BLaER1 treated with 17β-estradiol and CSF1 and Interleukin-3, amounts not matched to agents 10 nM and 100 nM (cell line): ENCODE results near the gene SLX9.

Experiments
- H3K27ac ChIP-seq, 11 experiments: shearing (Covaris generic); formaldehyde crosslinking; 2 replicates each; pipeline ENCODE4 v1.8.1; 2022
- H3K27me3 ChIP-seq, 11 experiments: shearing (Covaris generic); formaldehyde crosslinking; 2 replicates each; pipeline ENCODE4 v1.8.1; 2022
- H3K36me3 ChIP-seq, 11 experiments: shearing (Covaris generic); formaldehyde crosslinking; 2 replicates each; pipeline ENCODE4 v1.8.1; 2022
- H3K4me1 ChIP-seq, 10 experiments: shearing (Covaris generic); formaldehyde crosslinking; 2 replicates each; pipeline ENCODE4 v1.8.1; 2022
- H3K4me2 ChIP-seq, 11 experiments: shearing (Covaris generic); formaldehyde crosslinking; 2 replicates each; pipeline ENCODE4 v1.8.1; 2022
- H3K4me3 ChIP-seq, 10 experiments: shearing (Covaris generic); formaldehyde crosslinking; 2 replicates each; pipeline ENCODE4 v1.8.1; 2022
- H3K9ac ChIP-seq, 11 experiments: shearing (Covaris generic); formaldehyde crosslinking; 2 replicates each; pipeline ENCODE4 v1.8.1; 2022
- H3K9me3 ChIP-seq, 11 experiments: shearing (Covaris generic); formaldehyde crosslinking; replicated peaks in 1 of 11; 2 replicates each; pipeline ENCODE4 v1.8.1; 2022
- H4K20me1 ChIP-seq, 11 experiments: shearing (Covaris generic); formaldehyde crosslinking; 2 replicates each; pipeline ENCODE4 v1.8.1; 2022
- Cebpa-rat ChIP-seq, 11 experiments: shearing (Covaris generic); IDR thresholded peaks; 2 replicates each; pipeline ENCODE4 v1.8.1; 2022

The SLX9 gene

DNA sequence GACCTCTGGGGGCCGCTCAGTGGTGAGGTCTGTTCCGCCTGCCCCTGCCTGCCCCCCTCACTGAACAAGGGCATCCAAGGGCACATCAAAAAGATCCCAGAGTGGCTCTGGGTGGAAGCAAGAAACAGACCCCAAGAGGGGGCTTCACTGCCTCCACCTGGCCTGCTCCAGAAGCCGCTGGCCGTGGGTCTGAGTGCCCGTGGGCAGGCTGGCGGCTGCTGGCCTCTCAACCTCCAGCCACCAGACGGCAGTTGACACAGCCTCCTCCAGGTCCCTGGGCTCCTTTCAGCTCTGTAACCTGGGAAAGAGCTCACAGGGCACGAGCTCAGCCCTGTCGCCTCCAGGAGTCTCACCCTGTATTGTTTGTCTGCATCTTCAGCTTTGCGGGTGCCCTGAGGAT lies 56.3 kb downstream of the SLX9 start:
- TF ChIP-seq Cebpa-rat (IDR thresholded peaks at IDR 0.05), result no peak
- H3K27ac ChIP-seq, result peak overlapping the region in 3 of 11 experiments; percentile 32 to 75 (median 61); a peak in 5 of 22 replicates
- peaks cover 0 to 98% (median 0%) of the 10 kb centered on the region in 11 experiments; a peak in 8 of 22 replicates for H3K27me3 ChIP-seq

DNA sequence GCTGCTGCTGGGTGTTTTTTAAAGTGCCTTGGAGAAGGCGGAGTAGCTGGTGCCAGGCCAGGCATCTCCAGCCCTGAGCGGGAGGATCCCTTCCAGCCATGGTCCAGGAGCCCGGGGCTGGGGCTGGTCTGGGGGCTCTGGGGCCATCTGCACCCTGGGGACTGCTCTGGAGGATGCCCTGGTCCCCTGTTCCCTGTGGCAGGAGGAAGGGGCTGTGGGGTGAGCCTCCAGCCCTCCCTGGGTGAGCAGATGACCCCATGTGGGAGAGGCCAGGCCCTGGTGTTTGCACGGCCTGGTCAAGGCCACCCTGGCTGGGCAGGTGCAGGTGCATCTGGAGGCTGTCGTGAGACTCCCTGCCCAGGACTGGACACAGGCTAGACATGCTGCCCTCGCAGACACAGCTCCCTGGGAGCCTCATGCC lies 56.7 kb downstream of the SLX9 start:
- no peaks in the 10 kb centered on the region for H3K36me3 ChIP-seq
- peak overlapping the region in 4 of 11 experiments; percentile 64 to 80 (median 74); a peak in 6 of 22 replicates for H3K9ac ChIP-seq
- H3K9me3 ChIP-seq, result no peaks in the 10 kb centered on the region
- H3K27ac ChIP-seq, result peak overlapping the region in 3 of 11 experiments; percentile 61 to 79 (median 75); a peak in 2 of 22 replicates
- no peak for TF ChIP-seq Cebpa-rat (IDR thresholded peaks at IDR 0.05)
- peaks cover 0 to 93% (median 6%) of the 10 kb centered on the region in 11 experiments; a peak in 8 of 22 replicates for H4K20me1 ChIP-seq
- H3K27me3 ChIP-seq, result peaks cover 0 to 98% (median 0%) of the 10 kb centered on the region in 11 experiments; a peak in 8 of 22 replicates
- H3K4me3 ChIP-seq, result peak overlapping the region in 2 of 10 experiments; percentile 2 to 10; a peak in 3 of 20 replicates
- peak overlapping the region in 9 of 11 experiments; percentile 86 to 100 (median 92); a peak in 17 of 22 replicates for H3K4me2 ChIP-seq
- H3K4me1 ChIP-seq, result peaks cover 56 to 100% (median 100%) of the 10 kb centered on the region in 10 experiments

More for the DNA sequence above, 56.3 kb downstream of the SLX9 start:
- Histone ChIP-seq H3K4me1 (peaks cover 56 to 100% (median 100%) of the 10 kb centered on the region in 10 experiments), H3K9me3 (no peaks in the 10 kb centered on the region), H3K4me3 (peak overlapping the region in 2 of 10 experiments; percentile 2 to 10; a peak in 2 of 20 replicates), H3K36me3 (no peaks in the 10 kb centered on the region), H4K20me1 (peaks cover 0 to 94% (median 6%) of the 10 kb centered on the region in 11 experiments; a peak in 8 of 22 replicates), H3K4me2 (peak overlapping the region in 9 of 11 experiments; percentile 86 to 100 (median 92); a peak in 17 of 22 replicates), H3K9ac (peak overlapping the region in 4 of 11 experiments; percentile 28 to 80 (median 72); a peak in 7 of 22 replicates)

DNA sequence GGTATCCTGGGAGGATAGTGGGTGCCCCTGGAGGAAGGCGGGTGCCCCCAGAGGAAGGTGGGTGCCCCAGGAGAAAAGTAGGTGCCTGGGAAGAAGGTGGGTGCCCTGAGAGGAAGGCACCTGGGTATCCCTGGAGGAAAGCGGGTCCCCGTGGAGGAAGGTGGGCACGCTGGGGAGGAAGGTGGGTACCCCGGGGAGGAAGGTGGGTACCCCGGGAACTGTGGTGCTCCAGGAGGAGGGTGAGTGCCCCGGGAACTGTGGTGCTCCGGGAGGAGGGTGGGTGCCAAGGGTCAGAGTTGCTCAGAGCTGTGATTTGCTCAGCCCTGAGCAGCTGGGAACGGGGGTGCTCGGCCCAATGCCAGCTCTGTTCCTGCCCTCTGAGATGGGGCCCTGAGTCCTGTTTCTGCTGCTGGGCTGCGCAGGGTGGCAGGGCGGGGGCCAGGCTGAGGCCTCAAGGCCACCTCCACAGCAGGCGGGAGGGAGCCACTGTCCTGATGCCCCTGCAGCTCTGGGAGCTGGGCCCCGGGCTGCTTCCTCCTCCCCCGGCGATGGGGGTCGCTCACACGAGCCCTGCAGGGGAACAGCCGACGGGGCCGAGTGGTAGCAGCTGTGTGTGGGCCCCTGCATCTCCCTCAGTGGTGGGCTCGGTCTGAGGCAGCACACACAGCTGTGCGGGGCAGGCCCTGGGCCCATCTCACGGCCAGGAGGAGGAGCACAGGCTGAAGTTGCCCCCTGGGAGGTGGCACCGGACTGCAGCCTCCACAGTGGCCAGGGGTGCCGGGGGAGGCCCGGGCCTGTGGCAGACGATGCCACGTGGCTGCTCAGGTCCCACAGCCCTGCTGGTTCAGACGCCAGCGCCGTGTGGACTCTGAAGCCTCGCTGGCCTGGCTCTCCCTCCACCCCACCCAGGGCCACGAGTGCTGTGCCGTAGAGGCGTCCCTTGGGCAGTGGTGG lies 57.4 kb downstream of the SLX9 start:
- Histone ChIP-seq H3K9me3 (no peaks in the 10 kb centered on the region), H3K36me3 (no peaks in the 10 kb centered on the region), H3K9ac (peak overlapping the region in 5 of 11 experiments; percentile 11 to 80 (median 69); a peak in 8 of 22 replicates), H3K27me3 (peaks cover 0 to 93% (median 0%) of the 10 kb centered on the region in 11 experiments; a peak in 8 of 22 replicates), H3K4me1 (peaks cover 58 to 96% (median 95%) of the 10 kb centered on the region in 10 experiments), H4K20me1 (peaks cover 0 to 87% (median 6%) of the 10 kb centered on the region in 11 experiments; a peak in 8 of 22 replicates), H3K27ac (peak overlapping the region in 6 of 11 experiments; percentile 18 to 79 (median 70); a peak in 10 of 22 replicates), H3K4me3 (peak overlapping the region in 2 of 10 experiments; percentile 10; a peak in 3 of 20 replicates), H3K4me2 (peak overlapping the region in 10 of 11 experiments; percentile 67 to 100 (median 90); a peak in 20 of 22 replicates)
- no peak for TF ChIP-seq Cebpa-rat (IDR thresholded peaks at IDR 0.05)

DNA sequence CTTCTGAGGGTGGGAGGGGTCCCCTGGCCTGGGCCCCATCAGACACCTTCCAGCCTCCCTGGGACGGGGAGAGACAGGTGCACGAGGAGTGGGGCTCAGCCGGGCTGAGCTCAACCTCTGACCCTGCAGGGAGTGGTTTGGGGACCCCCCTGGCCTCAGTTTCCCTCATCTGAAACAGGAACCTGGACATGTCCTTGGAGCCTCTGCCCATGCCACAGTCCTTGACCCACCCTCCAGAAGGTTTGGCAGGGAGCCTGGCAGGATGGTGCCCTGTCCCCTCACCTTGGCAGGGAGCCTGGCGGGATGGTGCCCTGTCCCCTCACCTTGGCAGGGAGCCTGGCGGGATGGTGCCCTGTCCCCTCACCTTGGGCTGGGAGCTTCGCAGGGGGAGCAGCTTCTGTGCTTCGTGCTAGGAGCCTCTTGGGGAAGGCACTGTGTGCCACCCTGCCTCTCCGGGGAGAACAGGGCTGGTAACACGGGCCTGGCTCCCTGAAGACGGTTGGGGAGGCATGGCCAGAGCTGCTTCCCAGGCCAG lies 58.3 kb downstream of the SLX9 start:
- Histone ChIP-seq H3K36me3 (no peaks in the 10 kb centered on the region; a peak in 1 of 22 replicates), H4K20me1 (peaks cover 0 to 78% (median 6%) of the 10 kb centered on the region in 11 experiments; a peak in 8 of 22 replicates), H3K4me3 (peak overlapping the region in 2 of 10 experiments; percentile 10 to 61; a peak in 4 of 20 replicates), H3K9ac (peak overlapping the region in 5 of 11 experiments; percentile 11 to 80 (median 76); a peak in 7 of 22 replicates), H3K4me1 (peaks cover 58 to 96% (median 95%) of the 10 kb centered on the region in 10 experiments), H3K27ac (peak overlapping the region in 6 of 11 experiments; percentile 18 to 79 (median 77); a peak in 9 of 22 replicates), H3K4me2 (peak overlapping the region; percentile 67 to 100 (median 88)), H3K27me3 (peaks cover 0 to 85% (median 0%) of the 10 kb centered on the region in 11 experiments; a peak in 8 of 22 replicates), H3K9me3 (no peaks in the 10 kb centered on the region)
- no peak for TF ChIP-seq Cebpa-rat (IDR thresholded peaks at IDR 0.05)

DNA sequence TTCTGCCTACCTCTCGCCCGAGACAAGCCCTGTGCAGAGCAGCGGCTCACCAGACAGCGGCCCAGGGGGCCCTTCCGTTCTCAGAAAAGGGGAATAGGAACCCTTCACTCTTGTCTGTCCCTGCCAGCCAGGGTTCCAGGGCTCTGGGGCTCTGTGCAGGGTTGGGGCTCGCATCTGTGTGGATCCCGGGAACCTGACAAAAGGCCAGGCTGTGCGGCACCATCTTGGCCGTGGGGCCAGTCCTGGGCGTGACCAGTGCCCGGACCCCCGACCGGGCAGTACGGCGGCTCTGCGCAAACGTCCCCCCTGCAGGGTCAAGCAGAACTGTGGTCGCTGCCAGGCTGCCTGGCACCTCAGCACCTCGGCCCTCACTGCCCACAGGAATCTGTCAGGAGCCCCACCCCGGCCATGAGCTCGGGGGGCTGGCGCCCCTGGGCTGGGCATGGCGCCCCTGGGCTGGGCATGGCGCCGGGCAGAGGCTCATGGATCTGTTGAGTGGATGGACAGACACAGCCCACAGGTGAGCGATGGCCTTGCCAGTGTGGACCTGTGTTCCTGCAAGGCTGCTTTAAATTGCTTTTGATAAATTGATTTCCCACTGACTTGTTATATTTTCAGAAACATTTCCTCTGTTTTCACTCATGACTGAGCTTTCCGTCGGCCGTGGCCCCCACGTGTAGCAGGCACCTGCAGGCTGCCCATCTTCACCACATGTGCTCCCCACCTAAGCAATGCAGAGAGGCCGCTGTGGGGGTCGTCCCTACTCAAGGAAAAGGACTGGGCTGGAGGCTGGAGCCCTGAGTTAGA lies 59.0 kb downstream of the SLX9 start:
- peaks cover 0 to 3% (median 0%) of the 10 kb centered on the region in 11 experiments; a peak in 3 of 22 replicates for H3K9me3 ChIP-seq
- H4K20me1 ChIP-seq, result peaks cover 0 to 73% (median 6%) of the 10 kb centered on the region in 11 experiments; a peak in 8 of 22 replicates
- peak overlapping the region in 5 of 11 experiments; percentile 24 to 80 (median 76); a peak in 9 of 22 replicates for H3K9ac ChIP-seq
- peak overlapping the region in 5 of 11 experiments; percentile 68 to 79 (median 79); a peak in 8 of 22 replicates for H3K27ac ChIP-seq
- peak overlapping the region; percentile 67 to 100 (median 88) for H3K4me2 ChIP-seq
- no peaks in the 10 kb centered on the region; a peak in 1 of 22 replicates for H3K36me3 ChIP-seq
- H3K4me1 ChIP-seq, result peaks cover 58 to 96% (median 95%) of the 10 kb centered on the region in 10 experiments
- H3K4me3 ChIP-seq, result peak overlapping the region in 3 of 10 experiments; percentile 53 to 63 (median 61); a peak in 6 of 20 replicates
- H3K27me3 ChIP-seq, result peaks cover 0 to 86% (median 0%) of the 10 kb centered on the region in 11 experiments; a peak in 8 of 22 replicates
- no peak for TF ChIP-seq Cebpa-rat (IDR thresholded peaks at IDR 0.05)

DNA sequence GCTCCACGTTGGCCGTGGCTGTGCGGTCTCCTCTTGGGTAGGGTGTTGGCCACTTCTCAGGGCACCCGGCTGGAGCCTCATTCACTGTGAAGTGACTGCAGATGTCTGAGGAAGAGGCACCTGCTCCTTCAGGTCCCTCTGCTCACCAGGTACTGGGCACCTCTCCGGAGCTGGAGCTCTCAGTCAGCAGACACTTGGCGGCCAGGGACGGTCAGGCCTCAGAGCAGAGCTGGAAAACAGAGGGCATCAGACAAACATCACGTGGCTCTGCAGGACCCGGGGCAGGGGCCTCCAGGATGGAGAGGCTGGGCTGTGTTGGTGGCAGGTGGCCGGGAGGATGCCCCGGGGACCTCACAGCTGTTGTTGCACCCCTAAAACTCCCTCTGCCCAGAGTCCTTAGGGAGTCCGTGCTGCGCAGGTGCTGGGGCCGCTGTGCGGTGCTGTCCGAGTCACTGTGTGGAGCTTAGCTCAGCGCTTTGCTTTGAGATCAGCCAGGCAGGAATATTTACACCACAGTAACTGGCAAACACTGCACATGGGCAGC lies 59.7 kb downstream of the SLX9 start:
- no peak for TF ChIP-seq Cebpa-rat (IDR thresholded peaks at IDR 0.05)
- H3K4me3 ChIP-seq, result peak overlapping the region in 5 of 10 experiments; percentile 40 to 63 (median 53); a peak in 9 of 20 replicates
- H3K27ac ChIP-seq, result peak overlapping the region in 6 of 11 experiments; percentile 66 to 79 (median 77); a peak in 10 of 22 replicates
- H3K4me2 ChIP-seq, result peak overlapping the region; percentile 67 to 100 (median 88)
- peaks cover 0 to 80% (median 0%) of the 10 kb centered on the region in 11 experiments; a peak in 8 of 22 replicates for H3K27me3 ChIP-seq
- H3K9ac ChIP-seq, result peak overlapping the region in 7 of 11 experiments; percentile 17 to 80 (median 69); a peak in 8 of 22 replicates
- H3K9me3 ChIP-seq, result peaks cover 0 to 10% (median 5%) of the 10 kb centered on the region in 11 experiments; a peak in 13 of 22 replicates
- peaks cover 0 to 6% (median 0%) of the 10 kb centered on the region in 11 experiments; a peak in 2 of 22 replicates for H3K36me3 ChIP-seq
- peaks cover 52 to 96% (median 95%) of the 10 kb centered on the region in 10 experiments for H3K4me1 ChIP-seq
- H4K20me1 ChIP-seq, result peaks cover 0 to 66% (median 6%) of the 10 kb centered on the region in 11 experiments; a peak in 8 of 22 replicates
